ENCODE results near the gene SNORC.

The SNORC gene

DNA sequence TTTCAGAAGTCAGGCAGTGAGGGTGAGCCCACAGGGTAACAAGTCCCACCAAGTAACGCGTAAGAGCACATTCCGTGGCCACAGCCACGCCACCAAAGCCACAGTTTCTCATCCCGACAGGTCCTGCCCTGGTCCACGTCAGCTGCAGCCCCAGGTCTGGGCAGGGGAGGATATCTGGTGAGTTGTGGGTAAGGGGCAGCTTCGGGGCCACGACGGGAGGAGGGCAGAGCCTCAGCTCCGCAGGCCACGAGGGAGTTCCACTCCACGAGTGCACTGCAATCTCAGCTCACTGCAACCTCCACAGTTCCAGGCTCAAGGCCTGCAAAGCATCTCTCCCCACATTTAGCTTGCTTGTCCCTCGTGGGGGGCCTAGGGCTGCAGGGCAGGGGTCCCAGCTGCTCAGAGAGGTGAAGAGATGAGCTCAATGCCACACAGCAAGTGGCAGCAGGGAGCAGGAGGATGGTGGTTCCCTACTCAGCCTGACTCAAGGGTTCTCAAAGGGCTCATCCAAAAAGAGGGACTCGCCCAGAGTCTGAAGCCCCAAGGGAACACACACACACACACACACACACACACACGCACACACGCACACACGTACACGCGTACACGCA lies 12.5 kb downstream of the SNORC start:
- no peak for DNase-seq (ENCODE audit: low spot score)

DNA sequence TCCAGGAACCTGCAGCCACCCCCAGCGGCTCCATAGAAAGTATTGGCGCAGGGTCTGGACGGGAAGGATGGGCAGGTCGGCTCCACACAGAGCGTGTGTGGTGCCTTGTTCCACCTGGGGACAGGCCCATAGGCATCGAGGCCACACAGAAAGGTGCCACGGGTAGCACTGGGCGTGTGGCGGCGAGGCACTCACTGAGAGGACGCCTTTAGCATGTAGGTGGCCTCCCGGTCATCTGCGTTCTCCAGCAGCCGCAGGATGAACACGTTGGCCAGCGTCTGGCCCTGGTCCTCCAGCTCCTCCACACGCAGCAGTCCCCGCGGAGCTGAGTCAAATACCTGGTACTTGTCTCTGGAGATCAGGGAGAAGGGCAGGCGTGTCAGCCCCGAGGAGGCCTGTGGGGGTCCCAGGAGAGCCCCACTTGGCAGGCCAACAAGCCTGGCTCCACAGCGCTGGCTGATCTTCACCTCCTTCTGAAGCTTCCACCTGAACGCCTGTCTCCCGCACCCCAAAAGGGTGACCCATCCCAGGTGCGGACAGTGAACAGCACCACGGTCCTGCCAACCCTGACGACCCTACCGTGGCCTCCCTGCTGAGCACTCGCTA lies 13.2 kb downstream of the SNORC start:
- no peak for DNase-seq (ENCODE audit: low spot score)

DNA sequence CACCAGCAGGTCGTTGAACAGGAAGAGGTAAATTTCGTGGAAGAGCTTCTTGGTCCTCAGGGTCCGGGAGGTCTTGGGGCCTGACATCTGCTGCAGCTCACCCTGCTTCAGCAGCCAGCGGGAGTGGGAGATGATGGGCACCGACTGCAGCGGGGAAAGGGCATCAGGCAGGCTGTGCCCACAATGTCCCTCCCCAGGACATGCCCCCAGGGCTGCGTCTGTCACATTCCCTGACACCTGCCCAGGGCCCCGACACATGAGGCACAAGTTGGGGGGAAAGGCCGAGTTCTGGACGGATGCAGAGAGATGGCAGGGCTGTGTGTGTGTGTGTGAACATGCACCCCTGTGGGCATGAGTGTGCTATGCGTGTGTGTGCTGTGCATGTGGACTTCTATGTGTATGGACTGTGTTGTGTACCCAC lies 13.9 kb downstream of the SNORC start:
- DNase-seq (ENCODE audit: low spot score), result no peak

DNA sequence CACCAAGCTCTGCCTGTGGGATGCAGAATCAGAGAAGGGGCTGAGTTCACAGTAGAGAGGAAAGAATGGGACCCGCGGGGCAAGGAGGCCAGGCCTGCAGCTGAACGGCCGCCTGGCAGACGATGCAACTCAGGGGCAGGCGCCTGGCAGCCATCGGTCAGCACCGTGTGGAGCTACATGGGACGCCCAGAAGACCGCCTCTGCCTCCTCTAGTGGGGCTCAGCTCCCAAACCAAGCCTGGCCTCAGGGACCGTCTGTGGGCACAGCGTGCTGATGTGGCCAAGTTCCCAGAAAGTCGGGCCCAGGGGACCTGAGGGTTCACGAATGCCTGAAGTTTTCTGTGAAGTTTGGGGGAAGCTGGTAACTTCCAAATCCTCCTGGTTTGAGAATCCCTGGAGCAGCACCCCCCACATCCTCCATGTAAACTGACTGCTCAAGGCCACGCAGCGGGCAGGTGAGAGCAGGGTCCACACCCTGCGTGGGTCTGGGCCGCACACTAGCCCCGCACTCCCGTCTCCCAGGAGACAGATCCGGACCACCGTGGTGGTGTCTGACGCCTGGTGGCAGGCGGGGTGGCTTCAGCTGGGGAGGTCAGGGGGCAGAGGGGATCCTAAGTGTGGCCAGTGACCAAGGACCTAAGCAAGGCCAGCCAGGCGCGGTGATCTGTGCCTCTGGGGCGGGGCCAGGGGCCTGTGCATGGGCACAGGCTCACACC lies 14.6 kb downstream of the SNORC start:
- DNase-seq (ENCODE audit: low spot score), result no peak

DNA sequence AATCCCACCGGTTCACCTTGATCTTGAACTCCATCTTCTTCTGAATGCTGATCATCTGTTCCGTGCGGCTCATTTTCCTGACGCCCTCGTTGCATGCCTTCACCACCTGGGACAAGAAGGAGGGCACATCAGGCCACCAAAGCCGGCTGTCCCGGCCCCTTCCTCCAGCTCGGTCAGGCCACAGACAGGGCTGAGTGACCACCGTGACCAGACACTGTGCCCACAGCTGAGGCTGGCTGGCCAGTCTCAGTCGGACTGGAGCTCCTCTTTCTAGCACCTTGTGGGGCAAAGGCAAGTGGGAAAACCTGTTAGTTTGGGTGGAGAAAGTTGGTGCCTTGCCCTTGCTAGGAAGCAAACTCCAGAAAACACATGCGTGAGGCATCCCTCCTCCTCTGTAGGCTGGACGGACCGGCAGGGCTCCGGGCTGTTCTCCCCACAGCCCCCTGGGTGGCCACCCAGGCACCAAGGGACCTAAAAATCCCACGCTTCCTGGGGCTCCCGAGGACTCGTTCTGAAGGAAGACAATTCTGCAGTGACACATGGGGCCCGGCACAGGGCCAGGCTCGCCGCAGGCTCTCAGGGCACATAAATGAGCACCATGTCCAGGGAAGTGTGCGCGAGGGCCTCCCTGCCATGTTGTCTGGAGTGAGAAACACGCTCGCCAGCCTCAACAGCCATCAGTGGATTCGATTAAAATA lies 15.3 kb downstream of the SNORC start:
- no peak for DNase-seq (ENCODE audit: low spot score)

DNA sequence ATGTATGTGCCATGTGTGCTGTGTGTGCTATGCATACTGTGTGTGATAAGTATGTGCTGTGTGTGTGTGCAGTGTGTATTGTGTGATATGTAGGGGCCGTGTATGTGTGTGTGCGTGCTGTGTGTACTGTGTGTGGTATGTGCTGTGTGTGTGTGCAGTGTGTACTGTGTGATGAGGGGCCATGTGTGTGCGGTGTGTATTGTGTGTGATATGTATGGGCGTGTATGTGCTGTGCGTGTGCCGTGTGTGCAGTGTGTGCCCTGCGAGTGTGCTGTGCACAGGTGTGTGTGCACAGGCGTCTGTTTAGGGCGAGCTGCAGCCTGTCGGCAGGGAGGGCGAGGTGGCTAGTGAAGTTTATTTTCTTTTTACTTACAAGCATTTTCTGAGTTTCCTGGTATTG lies 16.1 kb downstream of the SNORC start:
- no peak for DNase-seq (ENCODE audit: low spot score)

DNA sequence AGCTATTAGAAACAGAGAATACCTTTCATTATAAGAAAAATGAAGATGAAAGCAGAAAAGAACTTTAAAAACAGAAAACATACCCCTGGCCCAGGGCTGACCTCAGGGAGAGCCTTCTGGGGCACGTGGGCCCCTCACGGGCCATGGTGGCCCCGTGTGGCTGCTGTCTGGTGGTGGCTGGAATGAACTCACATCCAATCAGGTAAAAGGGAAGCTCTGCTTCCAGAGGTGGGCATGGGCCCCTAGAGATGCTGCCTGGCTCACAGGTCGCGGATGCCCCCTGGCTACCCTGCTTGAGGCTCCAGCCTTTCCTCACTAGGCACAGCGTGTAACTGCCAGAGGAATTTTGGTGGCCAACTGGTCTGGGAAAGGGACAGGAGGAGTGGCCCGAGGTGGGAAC lies 16.6 kb downstream of the SNORC start:
- no peak for DNase-seq (ENCODE audit: low spot score)

DNA sequence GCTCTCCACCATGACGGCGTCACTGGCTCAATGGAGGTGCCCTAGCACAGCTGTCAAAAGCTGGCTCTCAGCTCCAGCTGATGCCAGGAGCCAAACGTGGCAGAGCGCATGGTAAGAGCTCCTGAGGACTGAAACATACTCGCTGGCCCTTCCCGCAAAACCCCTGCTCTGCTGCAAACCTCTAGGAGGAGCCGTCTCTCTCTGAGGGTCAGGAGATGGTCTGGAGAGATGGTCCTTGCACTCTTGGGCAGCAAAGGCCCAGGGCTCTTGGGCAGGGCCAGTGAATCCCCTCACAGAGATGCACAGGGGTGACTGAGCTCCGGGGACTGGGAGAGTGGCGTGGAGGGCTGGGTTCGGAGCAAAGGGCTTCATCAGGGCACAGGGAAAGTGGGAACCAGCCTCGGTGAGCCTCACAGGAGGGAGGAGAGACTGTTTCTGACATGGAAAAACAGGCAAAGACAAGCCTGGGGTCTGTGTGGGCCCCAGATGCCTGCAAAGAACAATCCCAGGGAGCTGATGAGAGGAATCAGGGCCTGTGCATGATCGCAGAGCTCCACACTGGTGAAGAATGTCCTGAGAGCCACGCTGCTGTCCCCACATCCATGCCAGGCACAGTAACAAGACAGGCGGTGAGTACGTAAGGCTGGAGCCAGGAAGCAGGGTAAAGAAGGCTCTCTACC lies 17.2 kb downstream of the SNORC start:
- no peak for DNase-seq (ENCODE audit: low spot score)

DNA sequence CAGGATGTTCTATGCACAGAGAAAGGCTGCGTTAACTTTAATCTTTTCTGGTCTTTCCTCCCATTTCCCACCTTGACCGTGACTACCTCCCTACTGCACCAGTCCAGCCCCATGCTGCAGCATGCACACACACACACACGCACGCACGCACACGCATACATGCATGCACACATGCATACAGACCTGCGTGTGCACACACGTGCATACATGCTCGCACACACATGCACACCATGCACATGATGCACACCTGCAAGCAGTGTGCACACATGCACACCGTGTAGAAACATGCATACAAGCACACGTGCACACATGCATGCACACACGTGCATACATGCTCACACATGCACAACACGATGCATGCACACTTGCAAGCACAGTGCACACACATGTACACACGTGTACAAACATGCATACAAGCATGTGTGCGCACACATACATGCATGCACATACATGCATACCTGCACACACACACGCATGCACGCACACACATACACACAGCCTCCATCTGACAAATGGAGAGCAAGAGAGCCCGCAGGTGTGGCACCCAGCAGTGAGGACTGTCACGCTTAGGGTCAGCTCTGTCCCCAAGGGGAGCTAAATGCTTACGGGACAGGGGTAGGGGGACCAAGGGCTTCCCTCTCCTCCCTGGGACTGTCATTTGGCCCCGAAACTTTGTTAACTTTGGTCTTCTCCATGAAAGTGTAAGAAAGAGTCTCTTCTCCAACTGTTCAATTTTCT lies 18.2 kb downstream of the SNORC start:
- DNase-seq (ENCODE audit: low spot score), result no peak

DNA sequence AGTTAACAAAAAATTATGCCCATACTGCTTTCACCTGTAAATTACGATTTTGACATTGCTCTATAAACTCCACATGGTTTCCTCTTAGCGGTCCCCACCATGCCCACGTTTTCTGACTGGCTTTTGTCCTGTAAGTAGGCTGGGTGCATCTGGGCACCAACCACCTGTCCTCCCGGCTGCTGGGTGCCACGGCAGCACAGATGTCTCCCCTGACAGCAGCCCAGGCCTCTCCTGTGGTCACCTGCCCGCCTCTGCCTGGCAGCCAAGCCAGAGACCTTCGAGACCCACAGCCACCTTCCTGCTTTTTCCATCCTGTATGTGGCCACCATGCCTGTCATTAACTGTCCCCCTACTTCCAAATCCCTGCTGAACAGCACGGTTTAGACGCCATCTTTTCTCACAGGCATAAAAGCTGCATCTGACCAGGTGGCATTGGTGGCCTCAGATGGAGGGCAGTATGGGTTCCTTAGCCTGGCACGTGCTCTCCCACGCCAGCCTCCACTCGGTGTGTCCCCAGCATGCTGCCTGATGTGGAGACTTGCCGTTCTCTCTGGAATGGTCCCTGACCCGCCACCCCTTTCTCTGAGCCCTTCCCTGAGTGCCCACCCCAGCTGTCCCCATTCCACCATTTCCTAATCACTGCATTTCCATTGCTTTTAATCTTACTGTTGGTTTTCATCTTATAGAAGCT lies 18.9 kb downstream of the SNORC start:
- no peak for DNase-seq (ENCODE audit: low spot score)

DNA sequence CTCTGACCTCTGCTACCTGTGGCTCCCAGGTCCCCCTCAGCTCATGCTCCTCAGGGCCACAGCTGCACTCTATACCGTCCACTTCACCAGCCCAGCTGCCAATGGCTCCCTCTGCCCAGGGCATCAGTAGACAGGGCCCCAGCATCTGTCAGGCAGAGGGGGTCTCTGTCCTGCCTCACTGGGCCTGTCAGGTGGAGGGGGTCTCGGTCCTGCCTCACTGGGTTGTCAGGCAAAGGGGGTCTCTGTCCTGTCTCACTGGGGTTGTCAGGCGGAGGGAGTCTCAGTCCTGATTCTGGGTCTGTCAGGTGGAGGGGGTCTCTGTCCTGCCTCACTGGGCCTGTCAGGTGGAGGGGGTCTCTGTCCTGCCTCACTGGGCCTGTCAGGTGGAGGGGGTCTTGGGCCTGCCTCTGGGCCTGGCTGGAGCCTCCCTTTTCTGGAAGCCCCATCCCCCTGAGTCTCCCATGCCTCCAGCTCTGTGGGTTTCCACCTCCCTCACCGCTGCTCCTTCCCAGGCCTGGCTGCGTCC lies 19.9 kb downstream of the SNORC start:
- no peak for DNase-seq (ENCODE audit: low spot score)

DNA sequence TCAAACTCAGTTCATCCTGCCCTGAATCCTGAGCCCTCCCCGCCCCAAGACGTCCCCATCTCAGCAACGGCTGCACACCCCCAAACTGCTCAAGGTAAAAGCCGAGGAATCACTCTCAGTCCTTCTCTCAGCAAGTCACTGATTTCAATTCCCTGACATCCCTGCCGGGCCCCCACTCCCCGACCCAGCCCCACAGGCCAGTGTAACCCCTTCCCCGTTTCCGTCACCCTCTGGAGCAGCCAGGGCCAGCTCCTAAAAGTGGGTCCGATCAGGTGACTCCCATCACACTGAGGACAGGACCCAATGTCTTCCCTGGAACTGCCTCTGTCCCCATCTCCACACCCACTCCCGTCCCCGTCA lies 20.5 kb downstream of the SNORC start:
- no peak for DNase-seq (ENCODE audit: low spot score)

DNA sequence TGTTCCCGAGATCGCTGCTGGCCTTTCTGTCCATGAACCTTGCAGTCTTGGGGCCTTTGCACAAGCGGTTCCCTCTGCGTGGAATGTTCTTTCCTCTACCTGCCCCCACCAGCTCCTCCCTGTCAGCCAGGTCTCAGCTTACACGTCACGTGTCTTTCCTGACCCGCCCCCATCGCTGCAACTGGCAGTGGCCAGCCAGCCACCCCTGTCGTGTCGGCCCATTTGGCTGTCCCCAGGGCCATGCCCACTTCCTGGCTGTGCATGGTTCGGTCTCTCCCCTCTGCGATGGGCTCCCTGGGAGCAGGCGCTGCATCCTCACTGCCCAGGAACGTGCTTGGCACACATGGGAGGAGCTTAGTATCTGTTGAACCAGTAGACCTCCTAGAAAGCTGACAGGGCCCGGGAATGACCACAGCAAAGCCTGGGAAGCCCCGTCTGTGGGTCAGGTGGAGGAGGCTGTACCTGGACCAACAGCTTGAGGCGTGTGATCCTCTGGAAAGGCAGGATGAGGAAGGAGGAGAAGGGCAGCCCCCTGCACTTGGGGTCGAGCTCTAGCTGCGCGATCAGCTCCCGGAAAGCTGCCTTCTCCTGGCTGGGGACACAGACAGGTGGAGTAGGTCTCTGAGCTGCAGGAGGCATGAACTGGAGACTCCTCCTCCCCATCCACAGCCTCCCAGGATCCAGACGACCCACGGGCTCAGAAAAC lies 21.0 kb downstream of the SNORC start:
- DNase-seq (ENCODE audit: low spot score), result no peak

DNA sequence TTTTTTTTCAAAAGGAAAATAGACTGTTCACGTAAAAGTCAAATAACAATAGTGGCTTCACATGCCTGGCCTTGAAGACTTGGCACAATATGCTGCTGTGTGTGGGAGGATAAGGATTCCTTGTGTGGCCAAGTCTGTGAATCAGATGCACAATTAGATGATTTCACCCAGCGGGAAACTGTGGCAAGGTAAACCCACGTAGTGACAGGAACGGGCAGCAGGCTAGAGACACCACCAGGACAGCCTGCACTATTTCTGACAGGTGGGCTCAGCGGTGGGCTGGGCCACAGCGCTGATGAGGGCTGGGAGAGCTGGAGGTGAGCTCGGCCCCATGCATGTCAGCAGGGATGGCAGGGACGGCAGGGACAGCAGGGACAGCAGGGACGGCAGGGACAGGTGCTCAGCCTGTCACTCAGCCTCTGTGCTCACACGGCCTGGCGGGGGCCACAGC lies 21.6 kb downstream of the SNORC start:
- no peak for DNase-seq (ENCODE audit: low spot score)

DNA sequence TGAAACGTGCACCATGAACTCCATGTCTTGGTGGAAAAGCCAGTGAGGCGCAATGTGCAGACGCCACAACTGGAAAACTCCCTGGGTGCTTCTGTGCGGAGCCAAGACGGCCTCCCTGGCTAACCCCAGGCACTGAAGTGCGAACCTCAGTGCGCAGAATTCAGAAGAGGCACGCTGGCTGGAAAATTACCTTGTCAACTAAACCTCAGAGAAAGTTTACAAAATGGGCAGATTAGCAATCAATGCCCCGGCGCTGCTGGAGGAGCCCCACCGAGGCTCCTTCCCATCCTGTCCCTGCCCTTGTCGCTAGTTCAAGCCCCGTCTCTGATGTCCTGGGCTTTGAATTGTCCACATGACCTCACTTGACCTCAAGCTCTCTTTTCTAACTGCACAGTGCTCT lies 22.2 kb downstream of the SNORC start:
- no peak for DNase-seq (ENCODE audit: low spot score)

DNA sequence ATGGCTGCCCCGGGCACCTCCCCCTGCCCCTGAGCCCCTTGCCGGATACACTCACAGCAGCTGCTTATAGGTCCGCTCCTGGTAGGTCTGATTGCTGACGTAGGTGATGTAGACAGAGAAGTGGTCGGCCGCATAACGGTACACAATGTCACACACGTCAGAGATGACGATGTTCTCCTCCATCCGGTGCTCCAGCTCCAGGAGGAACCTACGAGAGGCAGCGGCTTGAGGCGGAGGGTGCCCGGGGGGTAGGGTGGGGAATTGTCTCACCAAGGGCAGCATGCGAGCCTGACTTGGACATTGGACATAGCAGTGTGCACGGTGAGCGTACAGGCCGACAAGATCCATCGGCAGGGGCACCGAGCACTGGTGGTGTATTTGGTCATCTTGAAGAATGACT lies 22.8 kb downstream of the SNORC start:
- DNase-seq (ENCODE audit: low spot score), result no peak

DNA sequence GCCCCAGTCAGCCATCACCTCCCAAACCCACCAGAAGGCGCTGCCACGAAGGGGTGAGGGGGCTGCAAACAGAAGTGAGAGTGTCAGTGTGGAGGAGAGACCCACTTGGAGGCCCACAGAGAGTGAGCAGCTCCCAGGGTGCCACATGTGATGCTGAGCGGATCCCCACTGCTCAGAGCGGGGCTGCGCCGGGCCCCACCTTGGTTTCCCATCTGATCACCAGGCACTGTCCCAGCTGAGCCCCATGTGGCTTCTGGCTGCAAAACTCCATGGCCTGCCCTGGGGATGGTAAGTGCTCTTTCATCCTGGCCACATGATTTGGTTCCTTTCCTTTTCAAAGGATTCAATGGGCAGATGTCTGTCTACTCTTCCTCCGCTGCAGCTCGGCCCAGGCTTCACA lies 23.8 kb downstream of the SNORC start:
- no peak for DNase-seq (ENCODE audit: low spot score)

DNA sequence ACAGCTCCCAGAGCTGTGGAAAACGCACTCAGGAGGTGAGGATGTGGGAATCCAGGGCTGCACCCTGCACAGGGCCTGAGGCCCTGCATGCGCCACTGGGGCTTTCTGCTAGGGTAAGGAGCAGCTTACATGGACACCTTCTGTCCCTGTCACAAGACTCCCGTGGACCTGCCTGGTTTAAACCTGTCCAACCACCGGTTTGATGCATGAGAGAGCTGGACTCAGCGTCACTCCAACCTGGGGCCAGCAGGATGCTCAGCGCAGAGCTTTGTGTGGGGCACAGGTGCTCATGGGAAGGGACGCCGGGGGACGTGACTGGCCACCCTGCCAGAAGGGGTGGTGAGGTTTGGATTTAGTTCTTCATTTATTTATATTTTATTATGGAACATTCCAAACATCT lies 24.2 kb downstream of the SNORC start:
- no peak for DNase-seq (ENCODE audit: low spot score)

DNA sequence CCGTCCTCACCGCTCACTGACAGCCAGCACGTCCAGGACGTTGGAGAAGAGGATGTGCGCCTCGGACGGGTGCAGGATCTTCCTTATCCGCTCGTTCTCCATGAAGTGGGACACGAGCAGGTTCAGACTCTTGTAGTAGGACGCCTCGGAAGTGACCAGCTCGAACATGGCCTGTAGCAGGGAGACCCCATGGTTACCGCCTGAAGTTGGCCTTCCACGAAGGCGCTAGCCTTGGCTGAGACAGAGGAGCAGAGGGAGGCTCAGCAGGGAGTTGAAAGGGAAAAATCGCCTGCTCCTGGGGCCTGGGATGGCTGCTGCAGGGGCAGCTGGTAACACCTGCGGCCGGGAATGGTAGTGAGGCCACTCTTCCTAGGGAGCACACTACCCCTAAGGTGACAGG lies 24.7 kb downstream of the SNORC start:
- DNase-seq (ENCODE audit: low spot score), result no peak

DNA sequence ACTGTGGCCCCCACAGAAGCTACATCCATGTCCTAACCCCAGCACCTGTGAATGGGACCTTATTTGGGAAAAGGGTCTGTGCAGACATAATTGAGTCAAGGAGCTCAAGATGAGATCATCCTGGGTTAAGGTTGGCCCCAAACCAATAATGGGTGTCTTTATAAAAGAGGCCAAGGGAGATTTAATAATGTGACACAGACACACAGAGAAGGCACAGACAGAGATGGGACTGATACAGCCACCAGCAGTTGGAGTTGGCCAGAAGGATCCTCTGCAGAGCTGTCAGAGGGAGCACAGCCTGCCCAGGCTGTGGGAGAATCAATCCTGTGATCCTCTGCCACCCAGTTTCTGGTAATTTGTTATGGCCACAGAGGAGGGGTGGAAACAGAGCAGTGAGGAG lies 26.0 kb downstream of the SNORC start:
- DNase-seq (ENCODE audit: low spot score), result no peak
